GM19239 (cell line): ENCODE results near the gene TMEM184B.

Experiments
- DNase-seq: peaks from one replicate; pipeline ENCODE4 v3.0.0; 2011; ENCODE audit warnings: low spot score; ENCODE audit not compliant: insufficient read length
- FAIRE-seq: peaks from 2 replicates; lab custom pipeline; 2011; peaks lifted over from hg19 to GRCh38; lab: Jason Lieb, UNC

Gene TMEM184B

GRCh38 chr22:38286915-38287669 lies 14.3 kb upstream of the TMEM184B start:
- FAIRE-seq (no peak), DNase-seq (no peak)

GRCh38 chr22:38285018-38285417 lies 12.2 kb upstream of the TMEM184B start:
- DNase-seq (no peak), FAIRE-seq (no peak)

GRCh38 chr22:38284042-38284402 lies 11.2 kb upstream of the TMEM184B start:
- FAIRE-seq (no peak), DNase-seq (no peak)

GRCh38 chr22:38282397-38282796 lies 9.6 kb upstream of the TMEM184B start:
- no peak for DNase-seq
- FAIRE-seq: no peak

GRCh38 chr22:38276166-38276565 lies 3.4 kb upstream of the TMEM184B start:
- FAIRE-seq: peak; percentile 48

GRCh38 chr22:38273135-38273826 lies 471 bp upstream of the TMEM184B start:
- no peak for DNase-seq
- FAIRE-seq: peak; percentile 75

More at GRCh38 chr22:38276166-38276565, 3.4 kb upstream of the TMEM184B start:
- no peak for DNase-seq

- DNase-seq (no peak), FAIRE-seq (no peak)
Observed at GRCh38 chr22:38271927-38272372, 860 bp downstream of the TMEM184B start.

GRCh38 chr22:38271101-38271500 lies 1.7 kb downstream of the TMEM184B start:
- FAIRE-seq (no peak), DNase-seq (no peak)

- no peak for FAIRE-seq
- DNase-seq: no peak
Observed at GRCh38 chr22:38270091-38270992, 2.5 kb downstream of the TMEM184B start.

- no peak for FAIRE-seq
Observed at GRCh38 chr22:38269466-38269865, 3.3 kb downstream of the TMEM184B start.

GRCh38 chr22:38267086-38267485 lies 5.7 kb downstream of the TMEM184B start:
- no peak for FAIRE-seq
- no peak for DNase-seq

More at GRCh38 chr22:38269466-38269865, 3.3 kb downstream of the TMEM184B start:
- DNase-seq: no peak

- DNase-seq: no peak
- FAIRE-seq: no peak
Observed at GRCh38 chr22:38266120-38266519, 6.7 kb downstream of the TMEM184B start.

GRCh38 chr22:38264322-38264843 lies 8.4 kb downstream of the TMEM184B start:
- no peak for FAIRE-seq

GRCh38 chr22:38262051-38262795 lies 10.6 kb downstream of the TMEM184B start:
- DNase-seq (no peak), FAIRE-seq (peak; percentile 85)

More at GRCh38 chr22:38264322-38264843, 8.4 kb downstream of the TMEM184B start:
- no peak for DNase-seq

- DNase-seq (no peak), FAIRE-seq (no peak)
Observed at GRCh38 chr22:38260761-38261681, 11.8 kb downstream of the TMEM184B start.

- no peak for DNase-seq
- no peak for FAIRE-seq
Observed at GRCh38 chr22:38259370-38259769, 13.4 kb downstream of the TMEM184B start.

GRCh38 chr22:38258895-38259294 lies 13.9 kb downstream of the TMEM184B start:
- FAIRE-seq (no peak), DNase-seq (no peak)

GRCh38 chr22:38257650-38258250 lies 15.1 kb downstream of the TMEM184B start:
- no peak for DNase-seq
- no peak for FAIRE-seq
